Activated naive CD4-positive, alpha-beta T cell (primary cell): ENCODE measurements around the gene ZNF208.
"Not testable (repeated sequence)": the region's sequence is repeated elsewhere in the genome, so short reads cannot be mapped to it uniquely, and the experiment has no call there.

Experiments
- DNase-seq, 4 experiments: peaks; one replicate each; lab custom pipeline; 2025; lab: John Stamatoyannopoulos, UW

The ZNF208 gene

DNA sequence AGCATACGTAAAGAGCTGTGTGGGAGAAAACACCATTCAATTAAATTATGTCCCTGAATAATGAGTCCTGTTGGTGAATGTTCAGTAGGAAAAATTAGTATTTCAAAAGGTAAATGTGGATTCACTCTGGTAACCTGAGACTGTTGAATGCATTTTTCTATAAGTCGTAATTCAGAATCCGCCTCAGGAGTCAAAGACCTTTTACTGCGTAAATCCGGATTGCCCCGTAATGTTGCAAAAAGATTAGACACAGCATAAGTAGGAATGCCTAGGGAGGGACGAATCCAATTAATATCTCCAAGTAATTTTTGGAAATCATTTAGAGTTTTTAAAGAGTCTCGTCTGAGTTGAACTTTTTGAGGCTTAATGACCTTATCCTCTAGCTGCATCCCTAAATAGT lies 126.0 kb downstream of the ZNF208 start:
- not testable (repeated sequence) for DNase-seq

DNA sequence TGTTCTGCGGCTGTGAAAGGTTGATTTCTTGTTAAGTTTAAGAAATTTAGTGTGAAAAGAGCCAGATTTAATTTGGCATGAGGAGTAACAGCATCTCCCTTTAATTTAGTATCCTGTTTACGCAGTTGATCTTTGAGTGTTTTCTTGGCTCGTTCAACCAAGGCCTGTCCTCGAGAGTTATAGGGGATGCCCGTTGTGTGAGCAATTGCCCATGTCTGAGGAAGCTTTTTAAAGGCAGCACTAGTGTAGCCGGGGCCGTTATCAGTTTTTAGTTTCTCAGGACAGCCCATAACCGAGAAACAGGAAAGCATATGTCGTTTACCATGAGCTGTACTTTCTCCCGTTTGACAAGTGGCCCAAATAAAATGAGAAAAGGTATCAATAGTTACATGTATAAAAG lies 127.2 kb downstream of the ZNF208 start:
- DNase-seq = no peak
